HepG2 (cell line): ENCODE results near the gene SINHCAF. TPM values are rescaled to one million over a fixed set of nuclear protein-coding genes. Genes with fewer than 3 reads are reported as not detected.
A peak's percentile ranks its signal among the peaks of the same experiment; 100 is the strongest.

ENCODE experiments used
- DNMT3B ChIP-seq: conservative IDR thresholded peaks from 2 replicates; pipeline ENCODE4 v1.6.1; 2016; ENCODE audit warnings: missing biosample characterization, control low read depth
- GZF1 ChIP-seq: sonication (generic); formaldehyde crosslinking; IDR thresholded peaks from 2 replicates; pipeline ENCODE4 v1.5.1; 2020; ENCODE audit warnings: mild to moderate bottlenecking, missing genetic modification reagents
- HMGA1 ChIP-seq: sonication (generic); formaldehyde crosslinking; conservative IDR thresholded peaks from 2 replicates; pipeline ENCODE4 v1.4.0; 2020; ENCODE audit warnings: missing genetic modification reagents
- JUNB ChIP-seq: sonication (generic); formaldehyde crosslinking; IDR thresholded peaks from 2 replicates; pipeline ENCODE4 v1.8.0; 2022; ENCODE audit warnings: missing genetic modification reagents, mild to moderate bottlenecking, borderline replicate concordance
- MAZ ChIP-seq, 2 experiments: sonication (generic) in 1 of 2; formaldehyde crosslinking in 1 of 2; IDR thresholded peaks; 2 replicates each; pipeline versions ENCODE4 v1.5.0 to v1.6.1; 2012 to 2020; ENCODE audit warnings: low read depth in 2 of 2, mild to moderate bottlenecking in 2 of 2, borderline replicate concordance in 1 of 2, improper control_type of control experiment in 1 of 2, low read length in 1 of 2, missing genetic modification reagents in 1 of 2, moderate library complexity in 1 of 2
- MEF2D ChIP-seq: sonication (generic); formaldehyde crosslinking; IDR thresholded peaks from 2 replicates; pipeline ENCODE4 v1.5.1; 2020; ENCODE audit warnings: mild to moderate bottlenecking, missing genetic modification reagents
- RERE ChIP-seq: IDR thresholded peaks from 2 replicates; pipeline ENCODE4 v1.6.1; 2016; ENCODE audit warnings: low read depth, missing genetic modification reagents, missing compliant biosample characterization
- SOX13 ChIP-seq, 3 experiments: fragments of 450-650 bp in 1 of 3; sonication (generic) in 1 of 3; formaldehyde crosslinking in 1 of 3; IDR thresholded peaks in 2 of 3; conservative IDR thresholded peaks in 1 of 3; 2 replicates each; pipeline versions ENCODE4 v1.5.0 to v1.6.1; 2016 to 2020; ENCODE audit warnings: antibody characterized with exemption in 1 of 3, mild to moderate bottlenecking in 1 of 3, missing compliant biosample characterization in 1 of 3, missing genetic modification reagents in 1 of 3, moderate library complexity in 1 of 3
- TFAP4 ChIP-seq: sonication (generic); IDR thresholded peaks from 2 replicates; pipeline ENCODE4 v1.6.1; 2016; ENCODE audit warnings: low read depth, borderline replicate concordance
- TRAFD1 ChIP-seq: sonication (generic); formaldehyde crosslinking; IDR thresholded peaks from 2 replicates; pipeline ENCODE4 v1.5.1; 2020; ENCODE audit warnings: missing genetic modification reagents, mild to moderate bottlenecking, borderline replicate concordance
- U2AF1 ChIP-seq: fragments of 200-400 bp; formaldehyde crosslinking; optimal IDR thresholded peaks from 2 replicates; pipeline ENCODE3; 2017; ENCODE audit warnings: mild to moderate bottlenecking, low read depth, low read length
- YY1 ChIP-seq: IDR thresholded peaks from 2 replicates; pipeline ENCODE4 v1.6.1; 2011; ENCODE audit warnings: low read length, low read depth, moderate library complexity, mild to moderate bottlenecking; ENCODE audit not compliant: insufficient read depth, insufficient replicate concordance
- ZBTB20 ChIP-seq: sonication (generic); formaldehyde crosslinking; IDR thresholded peaks from 2 replicates; pipeline ENCODE4 v1.8.1; 2023; ENCODE audit warnings: missing genetic modification reagents, low read depth, mild to moderate bottlenecking, borderline replicate concordance
- ZNF3 ChIP-seq: IDR thresholded peaks from 2 replicates; pipeline ENCODE4 v1.7.0; 2017; ENCODE audit warnings: inconsistent platforms
- ZNF552 ChIP-seq: sonication (generic); formaldehyde crosslinking; IDR thresholded peaks from 2 replicates; pipeline ENCODE4 v1.9.0; 2022; ENCODE audit warnings: missing genetic modification reagents, mild to moderate bottlenecking, borderline replicate concordance
- ZNF607 ChIP-seq: sonication (generic); formaldehyde crosslinking; IDR thresholded peaks from 2 replicates; pipeline ENCODE4 v1.5.1; 2020; ENCODE audit warnings: missing genetic modification reagents, mild to moderate bottlenecking, borderline replicate concordance
- ZNF691 ChIP-seq: sonication (generic); formaldehyde crosslinking; IDR thresholded peaks from 2 replicates; pipeline ENCODE4 v1.4.0; 2020; ENCODE audit warnings: missing genetic modification reagents, low read depth, mild to moderate bottlenecking, borderline replicate concordance
- ZNF720 ChIP-seq: sonication (generic); formaldehyde crosslinking; IDR thresholded peaks from 2 replicates; pipeline ENCODE4 v1.4.0; 2020; ENCODE audit warnings: missing genetic modification reagents
- polyA plus RNA-seq, 8 experiments: library from polyadenylated mRNA; depleted of rRNA in 3 of 8; stranded (reverse) in 7 of 8; unstranded in 1 of 8; fragments of >200 nt; fragmentation: Illumina TruSeq in 4 of 8; extraction: Trizol in 4 of 8; gene quantifications; 2 replicates each; pipeline versions ENCODE4 v1.2.1 to v1.2.3, GENCODE V29; 2011 to 2016; ENCODE audit warnings: low read depth in 4 of 8, missing spikeins in 1 of 8, mixed read lengths in 1 of 8; ENCODE audit not compliant: insufficient read depth in 1 of 8
- total RNA-seq, 5 experiments: library from RNA; depleted of rRNA; stranded (reverse); fragments of >200 nt; fragmentation: Illumina TruSeq; extraction: Trizol; gene quantifications; 2 replicates each; pipeline ENCODE4 v1.2.3, GENCODE V29; 2016; ENCODE audit warnings: low read depth in 1 of 5

The SINHCAF gene
- total and polyA plus RNA-seq, 2 of the 13 experiments (the other 11 are each of a cell fraction or from before 2014, with no cell fraction given): 54.6 to 97.8 TPM

GRCh38 chr12:31325877-31326631 lies at the start of gene SINHCAF (continued):
- no peak; the same call in 1 of the 2 replicates for TF ChIP-seq SOX13 (IDR thresholded peaks at IDR 0.05)
- peak in 1 of 2 experiments; percentile 58; a peak in 1 of 4 replicates for TF ChIP-seq SOX13 (CRISPR knock-in tag; conservative IDR thresholded peaks at IDR 0.05 in 1 of 2, IDR thresholded peaks at IDR 0.05 in 1 of 2)
- no peak for TF ChIP-seq ZNF607 (CRISPR knock-in tag)
- TF ChIP-seq ZNF3 (CRISPR knock-in tag): no peak
- TF ChIP-seq U2AF1: peak; percentile 82
- peak; percentile 76 for TF ChIP-seq MAZ (IDR thresholded peaks at IDR 0.05; ENCODE audit: borderline replicate concordance, low read depth, low read length)
- TF ChIP-seq MAZ (CRISPR knock-in tag; IDR thresholded peaks at IDR 0.05; ENCODE audit: low read depth): 0 out of 2 replicates have a peak, but pooled peaks have one; percentile 1
- TF ChIP-seq ZNF720 (CRISPR knock-in tag): no peak
- no peak for TF ChIP-seq HMGA1 (CRISPR knock-in tag)
- TF ChIP-seq ZNF691 (CRISPR knock-in tag): no peak
- no peak for TF ChIP-seq JUNB (CRISPR knock-in tag)
- peak; percentile 48; the same call in 1 of the 2 replicates for TF ChIP-seq ZBTB20 (CRISPR knock-in tag)
- TF ChIP-seq RERE (CRISPR knock-in tag): no peak
- TF ChIP-seq MEF2D (CRISPR knock-in tag): peak; percentile 71
- no peak for TF ChIP-seq TFAP4
- no peak for TF ChIP-seq GZF1 (CRISPR knock-in tag)
- no peak for TF ChIP-seq TRAFD1 (CRISPR knock-in tag)
- TF ChIP-seq YY1: peak; percentile 12
- TF ChIP-seq DNMT3B (CRISPR knock-in tag): no peak
- TF ChIP-seq ZNF552 (CRISPR knock-in tag): no peak
